Endothelial cell of umbilical vein (primary cell): Measurements from ENCODE around the gene GSDMA. TPM values are rescaled to one million over a fixed set of nuclear protein-coding genes. Genes with fewer than 3 reads are reported as not detected.
A peak's percentile ranks its signal among the peaks of the same experiment; 100 is the strongest.

ENCODE experiments used
- BruUV-seq: library from RNA; stranded (reverse); fragments of 400-500 nt; replicated peaks from 2 replicates; lab custom pipeline; 2021; lab: Mats Ljungman, UMichigan
- CTCF ChIA-PET: fragments of 300-600, 350-600 bp; sonication (Branson Sonifier 250); formaldehyde crosslinking; loops from one replicate; lab custom pipeline; 2021; ENCODE audit warnings: antibody characterized with exemption, inconsistent platforms; lab: Charles Lee
- POLR2A ChIA-PET: fragments of 300-600, 350-600 bp; sonication (Branson Sonifier 250); formaldehyde crosslinking; loops from one replicate; lab custom pipeline; 2021; ENCODE audit warnings: antibody characterized with exemption, inconsistent platforms; lab: Charles Lee
- DNase-seq: peaks from one replicate; pipeline ENCODE4 v3.0.0-alpha.2; 2011; ENCODE audit warnings: low read depth, low spot score
- FAIRE-seq: peaks from 2 replicates; lab custom pipeline; 2011; peaks lifted over from hg19 to GRCh38; lab: Jason Lieb, UNC
- H2AFZ ChIP-seq: 2 replicates; pipeline ENCODE4 v1.6.0; 2012; ENCODE audit warnings: low read depth, low read length, control low read depth, inconsistent platforms
- H3K27ac ChIP-seq: 2 replicates; pipeline ENCODE4 v1.5.1; 2011; ENCODE audit warnings: low read depth, mild to moderate bottlenecking, control low read depth, low read length, moderate library complexity; ENCODE audit not compliant: insufficient read depth
- H3K27me3 ChIP-seq, 2 experiments: 2 replicates each; pipeline versions ENCODE4 v1.6.0 to v1.6.1; 2011; ENCODE audit warnings: low read length in 2 of 2, mixed read lengths in 1 of 2; ENCODE audit not compliant: control insufficient read depth in 2 of 2, insufficient read depth in 2 of 2
- H3K36me3 ChIP-seq, 2 experiments: 2 replicates in 1 of 2; 3 replicates in 1 of 2; pipeline ENCODE4 v1.5.1; 2011; ENCODE audit warnings: low read length in 2 of 2, mild to moderate bottlenecking in 1 of 2, moderate library complexity in 1 of 2; ENCODE audit not compliant: control insufficient read depth in 2 of 2, insufficient read depth in 2 of 2; ENCODE audit errors: extremely low read depth in 1 of 2
- H3K4me1 ChIP-seq: 3 replicates; pipeline ENCODE4 v1.5.1; 2011; ENCODE audit warnings: mild to moderate bottlenecking, low read length; ENCODE audit not compliant: control insufficient read depth, insufficient read depth; ENCODE audit errors: extremely low read depth
- H3K4me2 ChIP-seq: 2 replicates; pipeline ENCODE4 v1.6.1; 2011; ENCODE audit warnings: low read length, control low read depth, mixed read lengths; ENCODE audit not compliant: insufficient read depth
- H3K4me3 ChIP-seq, 3 experiments: fragments of 200-600 bp in 1 of 3; sonication (generic), shearing (Covaris generic) in 1 of 3; replicated peaks in 1 of 3; 2 replicates each; pipeline ENCODE4 v1.5.1; 2011 to 2016; ENCODE audit warnings: control low read depth in 3 of 3, low read length in 3 of 3, mild to moderate bottlenecking in 2 of 3, inconsistent platforms in 1 of 3, low read depth in 1 of 3, moderate library complexity in 1 of 3; ENCODE audit not compliant: insufficient read depth in 1 of 3
- H3K79me2 ChIP-seq: 2 replicates; pipeline ENCODE4 v1.6.0; 2012; ENCODE audit warnings: low read length, inconsistent platforms; ENCODE audit not compliant: control insufficient read depth, insufficient read depth
- H3K9ac ChIP-seq: replicated peaks from 2 replicates; pipeline ENCODE3; 2011; ENCODE audit warnings: low read length, control low read depth; ENCODE audit not compliant: insufficient read depth; ENCODE audit errors: extremely low read depth
- H3K9me1 ChIP-seq: replicated peaks from 3 replicates; pipeline ENCODE4 v1.6.0; 2011; ENCODE audit warnings: mild to moderate bottlenecking, low read length; ENCODE audit not compliant: control insufficient read depth, insufficient read depth; ENCODE audit errors: extremely low read depth
- H3K9me3 ChIP-seq: replicated peaks from 2 replicates; pipeline ENCODE4 v1.5.1; 2012; ENCODE audit warnings: low read length, inconsistent platforms; ENCODE audit not compliant: control insufficient read depth, insufficient read depth
- H4K20me1 ChIP-seq: replicated peaks from 2 replicates; pipeline ENCODE3; 2011; ENCODE audit warnings: mild to moderate bottlenecking, low read length; ENCODE audit not compliant: control insufficient read depth, insufficient read depth; ENCODE audit errors: extremely low read depth
- CTCF ChIP-seq, 2 donors: IDR thresholded peaks; 1 replicate in 1 of 2; 2 replicates in 1 of 2; pipeline ENCODE4 v1.5.1; 2011; ENCODE audit warnings: low read length in 2 of 2, mild to moderate bottlenecking in 2 of 2, moderate library complexity in 2 of 2, control low read depth in 1 of 2, inconsistent platforms in 1 of 2, low read depth in 1 of 2; ENCODE audit not compliant: insufficient read depth in 1 of 2; ENCODE audit errors: extremely low read depth in 1 of 2
- EZH2 ChIP-seq: IDR thresholded peaks from 2 replicates; pipeline ENCODE4 v1.6.1; 2012; ENCODE audit warnings: borderline replicate concordance, low read depth, mild to moderate bottlenecking, moderate library complexity, low read length, inconsistent platforms; ENCODE audit not compliant: severe bottlenecking
- GATA2 ChIP-seq: IDR thresholded peaks from 2 replicates; pipeline ENCODE4 v1.7.0; 2011; ENCODE audit warnings: low read depth, mild to moderate bottlenecking, moderate library complexity, mixed read lengths, low read length; ENCODE audit not compliant: insufficient read length, insufficient read depth
- JUN ChIP-seq: IDR thresholded peaks from 2 replicates; pipeline ENCODE4 v1.6.1; 2011; ENCODE audit warnings: borderline replicate concordance, low read depth; ENCODE audit not compliant: insufficient read length, insufficient read depth
- MAX ChIP-seq: IDR thresholded peaks from 2 replicates; pipeline ENCODE4 v1.6.1; 2011; ENCODE audit not compliant: insufficient read depth, insufficient read length
- MYC ChIP-seq: IDR thresholded peaks from one replicate; pipeline ENCODE4 v1.6.1; 2011; ENCODE audit warnings: mild to moderate bottlenecking, low read depth, low read length
- POLR2A ChIP-seq: IDR thresholded peaks from 2 replicates; pipeline ENCODE4 v1.6.1; 2012; ENCODE audit warnings: low read depth, mild to moderate bottlenecking, control low read depth, low read length
- POLR2AphosphoS5 ChIP-seq: IDR thresholded peaks from 2 replicates; pipeline ENCODE4 v1.6.1; 2012; ENCODE audit warnings: low read depth, mild to moderate bottlenecking, control low read depth, low read length, moderate library complexity; ENCODE audit not compliant: insufficient read depth
- dilution Hi-C: fragments of 300-500 bp; cut with MboI; formaldehyde crosslinking; loops from one replicate; pipeline ENCODE4 v1.15.0; 2019; ENCODE audit warnings: low sequenced_read_pairs; ENCODE audit not compliant: extremely low pct_ligation_motif_present
- intact Hi-C: fragments of 100-400 bp; cut with micrococcal nuclease; formaldehyde crosslinking; loops from one replicate; pipeline ENCODE4 v1.10.0; 2022
- polyA plus RNA-seq, 4 experiments: library from polyadenylated mRNA; depleted of rRNA in 3 of 4; stranded (reverse) in 3 of 4; unstranded in 1 of 4; fragments of >200 nt; gene quantifications; 2 replicates each; pipeline versions ENCODE4 v1.2.1 to v1.2.3, GENCODE V29; 2011 to 2012; ENCODE audit warnings: missing spikeins in 1 of 4
- total RNA-seq: library from RNA; stranded (reverse); gene quantifications from 2 replicates; pipeline ENCODE4 v1.2.3, GENCODE V29; 2021

Gene GSDMA
- total and polyA plus RNA-seq, 2 donors (not counting 3 experiments of a cell fraction or from before 2014, with no cell fraction given) = not detected

- FAIRE-seq = peak; percentile 100
- Histone ChIP-seq H3K36me3 (peaks cover 7 to 14% of the 10 kb centered on the region in 2 experiments), H3K4me2 (peak within 1 kb of the TSS; percentile 98), H3K4me3 (peak within 1 kb of the TSS; percentile 84 to 100 (median 87)), H3K9me3 (no peaks in the 10 kb centered on the region), H4K20me1 (no peaks in the 10 kb centered on the region), H3K27me3 (peaks cover 6 to 16% of the 10 kb centered on the region in 2 experiments), H3K9me1 (no peaks in the 10 kb centered on the region), H2AFZ (peak within 1 kb of the TSS; percentile 72), H3K79me2 (peaks cover 24% of the 10 kb centered on the region), H3K4me1 (peaks cover 21% of the 10 kb centered on the region), H3K9ac (peak within 1 kb of the TSS; percentile 99), H3K27ac (peak within 1 kb of the TSS; percentile 87)
- dilution Hi-C loops (no loop called here), intact Hi-C loops (loop anchor here (1.0 to 2.0 kb wide), 9 partner anchors 21 to 358 kb away; partner anchors contain the start of genes LRRC3C, MIEN1 and ORMDL3)
- ChIA-PET CTCF (interaction anchor here (0.6 to 7.2 kb wide), 19 partner anchors 16 to 359 kb away, joined by 3 to 108 read pairs (median 4); partner anchors contain the start of genes CSF3, MIEN1, ORMDL3 and WIPF2), POLR2A (interaction anchor here (0.6 to 1.0 kb wide), 4 partner anchors 22 to 53 kb away, joined by 3 to 5 read pairs (median 4); partner anchors contain the start of genes LRRC3C and ORMDL3)
- BruUV-seq = no TSS peak
- DNase-seq = peak; percentile 100
- TF ChIP-seq EZH2 = no peak
- TF ChIP-seq JUN = peak; percentile 76
- TF ChIP-seq CTCF (IDR thresholded peaks at IDR 0.05; ENCODE audit: extremely low read depth in 1 of 2, insufficient read depth in 1 of 2, low read depth in 1 of 2, low read length in 2 of 2) = peak; percentile 73 to 77
- TF ChIP-seq MYC = no peak
- TF ChIP-seq GATA2 = no peak
- peak; percentile 94 for TF ChIP-seq POLR2AphosphoS5
- peak; percentile 75 for TF ChIP-seq POLR2A
- peak; percentile 62 for TF ChIP-seq MAX
Measured at GRCh38 chr17:39980351-39981206, 17.8 kb downstream of the GSDMA start, which contains the start of gene PSMD3. PSMD3 (plus strand) TSS chr17:39980807; CDS start chr17:39980971, 164 bp downstream.
